ENCODE measurements around the gene DNAJC25.

Gene DNAJC25

DNA sequence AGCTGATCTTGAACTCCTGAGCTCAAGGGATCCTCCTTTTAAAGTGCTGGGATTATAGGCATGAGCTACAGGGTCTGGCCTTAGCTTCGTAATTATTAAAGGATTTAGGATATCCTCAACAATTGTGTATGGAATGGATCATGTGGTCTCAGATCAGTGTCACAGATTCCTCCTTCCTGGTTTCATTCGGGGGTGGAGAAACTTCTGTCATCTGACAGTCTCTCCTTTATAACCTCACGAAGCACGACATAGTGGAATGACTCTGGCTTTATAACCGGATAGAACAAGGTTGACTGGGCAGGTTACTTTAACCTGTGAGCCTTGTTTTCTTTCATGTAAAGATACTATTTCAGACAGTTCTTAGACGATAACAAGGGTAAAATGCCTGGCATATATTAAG, 25.9 kb downstream of the DNAJC25 start:
- Histone ChIP-seq H4K20me1 (ENCODE audit: insufficient read depth) (no peaks in the 10 kb centered on the region), H3K4me3 (IDR thresholded peaks at IDR 0.05; ENCODE audit: insufficient read depth, low read depth, low read length) (no peak overlapping the region), H3K4me2 (no peak overlapping the region), H3K27me3 (ENCODE audit: insufficient read depth, low read depth) (no peaks in the 10 kb centered on the region), H3K36me3 (ENCODE audit: insufficient read depth) (no peaks in the 10 kb centered on the region), H3K4me1 (ENCODE audit: low read depth, poor library complexity, severe bottlenecking) (peaks cover 5% of the 10 kb centered on the region), H2AFZ (ENCODE audit: low read depth) (no peak overlapping the region), H3K27ac (no peak overlapping the region), H3K79me2 (ENCODE audit: insufficient read depth, low read depth) (no peaks in the 10 kb centered on the region), H3K9ac (no peak overlapping the region)
- TF ChIP-seq, protein P1, sequence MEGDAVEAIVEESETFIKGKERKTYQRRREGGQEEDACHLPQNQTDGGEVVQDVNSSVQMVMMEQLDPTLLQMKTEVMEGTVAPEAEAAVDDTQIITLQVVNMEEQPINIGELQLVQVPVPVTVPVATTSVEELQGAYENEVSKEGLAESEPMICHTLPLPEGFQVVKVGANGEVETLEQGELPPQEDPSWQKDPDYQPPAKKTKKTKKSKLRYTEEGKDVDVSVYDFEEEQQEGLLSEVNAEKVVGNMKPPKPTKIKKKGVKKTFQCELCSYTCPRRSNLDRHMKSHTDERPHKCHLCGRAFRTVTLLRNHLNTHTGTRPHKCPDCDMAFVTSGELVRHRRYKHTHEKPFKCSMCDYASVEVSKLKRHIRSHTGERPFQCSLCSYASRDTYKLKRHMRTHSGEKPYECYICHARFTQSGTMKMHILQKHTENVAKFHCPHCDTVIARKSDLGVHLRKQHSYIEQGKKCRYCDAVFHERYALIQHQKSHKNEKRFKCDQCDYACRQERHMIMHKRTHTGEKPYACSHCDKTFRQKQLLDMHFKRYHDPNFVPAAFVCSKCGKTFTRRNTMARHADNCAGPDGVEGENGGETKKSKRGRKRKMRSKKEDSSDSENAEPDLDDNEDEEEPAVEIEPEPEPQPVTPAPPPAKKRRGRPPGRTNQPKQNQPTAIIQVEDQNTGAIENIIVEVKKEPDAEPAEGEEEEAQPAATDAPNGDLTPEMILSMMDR (conservative IDR thresholded peaks at IDR 0.05; ENCODE audit: low read depth, low read length): no peak

DNA sequence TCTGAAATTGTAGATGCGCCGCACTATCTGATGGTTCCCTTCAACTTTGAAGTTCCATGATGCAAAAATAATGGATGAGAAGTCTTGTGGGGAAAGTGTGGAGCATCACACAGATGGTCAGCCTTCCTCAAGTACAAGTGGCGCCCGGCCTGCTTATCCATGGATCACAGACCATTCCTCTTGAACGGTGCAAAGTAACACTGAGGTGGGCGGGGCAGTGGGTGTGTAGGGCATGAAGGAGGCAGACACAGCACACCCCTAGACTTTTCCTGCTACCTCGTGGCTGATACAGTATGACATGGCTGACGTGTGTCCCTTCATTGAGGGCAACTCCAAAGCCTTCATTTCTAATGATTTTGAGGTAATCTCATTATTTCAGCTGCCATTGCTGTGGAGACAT, 27.8 kb downstream of the DNAJC25 start:
- no peak overlapping the region for H3K4me2 ChIP-seq
- H3K36me3 ChIP-seq (ENCODE audit: insufficient read depth): no peaks in the 10 kb centered on the region
- no peaks in the 10 kb centered on the region for H3K79me2 ChIP-seq (ENCODE audit: insufficient read depth, low read depth)
- H3K4me1 ChIP-seq (ENCODE audit: low read depth, poor library complexity, severe bottlenecking): peaks cover 5% of the 10 kb centered on the region
- no peak overlapping the region for H2AFZ ChIP-seq (ENCODE audit: low read depth)
- H3K27ac ChIP-seq: no peak overlapping the region
- H3K27me3 ChIP-seq (ENCODE audit: insufficient read depth, low read depth): no peaks in the 10 kb centered on the region
- H3K9ac ChIP-seq: no peak overlapping the region
- TF ChIP-seq, protein P1 (conservative IDR thresholded peaks at IDR 0.05; ENCODE audit: low read depth, low read length): no peak
- no peak overlapping the region for H3K4me3 ChIP-seq (IDR thresholded peaks at IDR 0.05; ENCODE audit: insufficient read depth, low read depth, low read length)
- no peaks in the 10 kb centered on the region for H4K20me1 ChIP-seq (ENCODE audit: insufficient read depth)

DNA sequence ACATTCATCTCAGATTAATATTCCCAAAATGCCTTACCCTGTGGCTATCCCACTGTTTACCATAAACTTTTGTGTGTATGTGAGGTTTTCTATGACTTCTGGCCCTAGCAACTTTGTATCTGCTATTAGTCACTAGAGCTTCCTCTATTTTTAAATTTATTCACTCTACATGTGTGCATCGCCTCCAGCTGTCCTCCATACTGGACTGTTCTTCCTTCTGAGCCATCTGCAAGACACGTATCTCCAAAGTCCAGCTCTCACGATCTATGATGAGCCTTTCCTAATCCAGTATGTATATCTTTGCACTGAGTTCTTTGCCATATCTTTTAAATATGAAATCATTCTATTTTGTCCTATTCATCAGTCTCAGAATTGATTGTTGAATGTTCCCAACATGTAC, 28.6 kb downstream of the DNAJC25 start:
- Histone ChIP-seq H3K27me3 (ENCODE audit: insufficient read depth, low read depth) (no peaks in the 10 kb centered on the region), H3K27ac (no peak overlapping the region), H3K79me2 (ENCODE audit: insufficient read depth, low read depth) (no peaks in the 10 kb centered on the region), H3K4me2 (no peak overlapping the region), H3K9ac (no peak overlapping the region), H3K4me3 (IDR thresholded peaks at IDR 0.05; ENCODE audit: insufficient read depth, low read depth, low read length) (no peak overlapping the region), H2AFZ (ENCODE audit: low read depth) (no peak overlapping the region), H3K4me1 (ENCODE audit: low read depth, poor library complexity, severe bottlenecking) (peaks cover 5% of the 10 kb centered on the region), H4K20me1 (ENCODE audit: insufficient read depth) (no peaks in the 10 kb centered on the region), H3K36me3 (ENCODE audit: insufficient read depth) (no peaks in the 10 kb centered on the region)
- TF ChIP-seq, protein P1 (conservative IDR thresholded peaks at IDR 0.05; ENCODE audit: low read depth, low read length): no peak

DNA sequence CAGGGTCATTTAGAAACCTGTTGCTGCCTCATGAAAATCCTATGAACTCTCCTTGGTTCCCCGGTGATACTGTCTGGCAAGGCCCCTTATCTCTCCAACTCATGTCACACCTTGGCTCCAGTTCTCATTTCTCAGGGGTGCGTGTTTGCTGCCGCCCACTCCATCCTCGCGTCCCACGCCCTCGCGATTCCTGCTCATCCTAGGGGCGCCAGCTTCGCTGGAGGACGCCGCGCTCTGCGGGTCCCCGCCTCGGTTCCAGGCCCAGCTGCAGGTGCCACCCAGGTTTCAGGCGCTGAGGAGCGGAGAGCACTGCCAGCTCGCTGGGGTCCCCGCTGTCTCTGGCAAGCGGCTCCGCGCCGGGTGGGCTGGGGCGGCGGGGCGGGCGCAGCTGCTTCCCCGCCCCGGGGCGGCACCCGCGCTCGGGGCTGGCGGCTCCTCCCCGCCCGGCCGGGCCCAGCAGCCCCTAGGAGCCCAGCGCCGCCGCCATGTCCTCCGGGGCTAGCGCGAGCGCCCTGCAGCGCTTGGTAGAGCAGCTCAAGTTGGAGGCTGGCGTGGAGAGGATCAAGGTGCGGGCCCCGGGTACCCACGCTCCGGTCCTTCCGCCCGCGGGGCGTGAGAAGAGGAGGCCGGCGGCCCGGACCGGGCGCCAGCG, 30.1 kb downstream of the DNAJC25 start, which contains the start of gene GNG10:
Gene GNG10, plus strand, starts transcription at position 456 of the 652 bp plus-strand sequence. Its CDS starts 30 bp downstream, at position 486.
- Histone ChIP-seq H3K27ac (no peak within 1 kb of the TSS), H2AFZ (ENCODE audit: low read depth) (peak within 1 kb of the TSS; percentile 87), H4K20me1 (ENCODE audit: insufficient read depth) (no peaks in the 10 kb centered on the region), H3K27me3 (ENCODE audit: insufficient read depth, low read depth) (no peaks in the 10 kb centered on the region), H3K4me1 (ENCODE audit: low read depth, poor library complexity, severe bottlenecking) (peaks cover 5% of the 10 kb centered on the region), H3K4me2 (peak within 1 kb of the TSS; percentile 82), H3K36me3 (ENCODE audit: insufficient read depth) (no peaks in the 10 kb centered on the region), H3K9ac (peak within 1 kb of the TSS; percentile 51; the same call in 1 of the 2 replicates), H3K79me2 (ENCODE audit: insufficient read depth, low read depth) (no peaks in the 10 kb centered on the region), H3K4me3 (IDR thresholded peaks at IDR 0.05; ENCODE audit: insufficient read depth, low read depth, low read length) (no peak within 1 kb of the TSS)
- TF ChIP-seq, protein P1 (conservative IDR thresholded peaks at IDR 0.05; ENCODE audit: low read depth, low read length): no peak
